T-helper 1 cell treated with Interleukin-12 subunit alpha and Interleukin-12 subunit beta and Interleukin-4 antibody, amounts not matched to agents 30 μg/mL and 1 μg/mL, for 36 hours (primary cell): ENCODE results near the gene DIAPH2.

Experiments used
- H3K27ac Mint-ChIP-seq: one replicate; pipeline ENCODE4 v1.8.0; 2021; ENCODE audit warnings: mild to moderate bottlenecking, mixed read lengths
- H3K27me3 Mint-ChIP-seq: one replicate; pipeline ENCODE4 v1.8.0; 2021; ENCODE audit warnings: low read depth, mixed read lengths
- H3K36me3 Mint-ChIP-seq: one replicate; pipeline ENCODE4 v1.8.0; 2021; ENCODE audit warnings: low read depth, mixed read lengths
- H3K4me1 Mint-ChIP-seq: one replicate; pipeline ENCODE4 v1.8.0; 2021; ENCODE audit warnings: low read depth, mixed read lengths
- H3K4me3 Mint-ChIP-seq: one replicate; pipeline ENCODE4 v1.8.0; 2021; ENCODE audit warnings: mild to moderate bottlenecking, moderate library complexity, mixed read lengths
- H3K9me3 Mint-ChIP-seq: one replicate; pipeline ENCODE4 v1.8.0; 2021; ENCODE audit warnings: mixed read lengths

The DIAPH2 gene

DNA sequence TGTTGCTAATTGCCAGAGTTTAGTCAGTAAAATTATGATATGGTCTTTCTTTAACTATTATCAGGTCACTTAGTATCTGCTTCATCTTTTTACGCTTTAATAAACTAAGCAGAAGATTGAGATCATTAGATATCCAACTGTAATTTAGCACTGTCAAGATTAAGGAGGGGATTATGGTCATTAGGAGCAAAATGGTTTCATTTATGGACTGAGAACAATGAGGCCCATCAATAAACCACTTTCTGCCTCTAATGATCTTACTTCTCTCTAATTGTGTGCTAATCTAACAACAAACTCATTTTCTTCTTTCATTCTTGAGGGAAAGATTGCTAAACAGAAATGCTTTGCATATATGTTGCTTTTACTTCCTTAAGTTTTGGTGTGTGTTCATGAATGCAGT lies 539.5 kb downstream of the DIAPH2 start:
- no peaks in the 10 kb centered on the region for H3K4me1 Mint-ChIP-seq
- H3K36me3 Mint-ChIP-seq: no peaks in the 10 kb centered on the region
- H3K27me3 Mint-ChIP-seq: no peaks in the 10 kb centered on the region
- H3K9me3 Mint-ChIP-seq: no peaks in the 10 kb centered on the region
- H3K27ac Mint-ChIP-seq: no peak overlapping the region
- H3K4me3 Mint-ChIP-seq: no peak overlapping the region

DNA sequence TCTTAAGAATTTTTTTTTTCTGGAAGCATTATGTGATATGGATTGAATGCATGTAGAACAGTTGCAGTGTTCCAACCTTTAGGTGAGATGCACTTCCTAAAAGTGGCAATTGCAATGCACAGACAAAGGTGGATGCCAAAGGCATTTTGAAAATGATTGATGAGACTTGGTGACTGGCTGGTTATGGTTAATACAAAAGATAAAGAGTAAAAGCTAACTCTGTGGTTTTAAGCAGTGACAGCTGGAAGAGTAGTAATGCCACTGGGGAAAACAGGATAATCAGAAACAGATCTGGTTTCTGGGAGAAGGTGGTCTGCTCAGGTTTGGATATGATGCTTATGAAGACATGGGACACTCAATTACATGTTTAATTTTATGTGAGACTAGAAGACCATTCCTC lies 544.7 kb downstream of the DIAPH2 start:
- Mint-ChIP-seq H3K36me3 (no peaks in the 10 kb centered on the region), H3K9me3 (no peaks in the 10 kb centered on the region), H3K4me3 (no peak overlapping the region), H3K4me1 (no peaks in the 10 kb centered on the region), H3K27me3 (no peaks in the 10 kb centered on the region), H3K27ac (no peak overlapping the region)

DNA sequence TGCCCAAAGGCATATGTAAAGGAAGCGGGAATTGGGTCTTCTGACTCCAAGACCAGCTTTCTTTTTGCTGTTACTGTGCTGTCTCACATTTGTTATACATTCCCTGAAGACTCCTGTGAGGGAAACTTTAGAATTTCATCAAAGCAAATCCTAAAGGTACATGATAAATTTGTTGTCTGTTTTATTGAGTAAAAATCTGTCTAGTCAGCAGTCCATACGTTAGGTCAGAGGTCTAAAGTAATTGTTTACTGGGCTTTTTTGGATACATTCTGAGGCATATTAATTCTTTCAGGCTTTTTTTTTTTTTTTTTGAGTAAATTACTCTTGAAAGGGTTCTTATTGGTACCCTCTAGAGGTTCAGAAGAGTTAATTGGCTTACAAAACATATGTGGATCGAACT lies 546.3 kb downstream of the DIAPH2 start:
- H3K27me3 Mint-ChIP-seq: no peaks in the 10 kb centered on the region
- H3K4me1 Mint-ChIP-seq: no peaks in the 10 kb centered on the region

DNA sequence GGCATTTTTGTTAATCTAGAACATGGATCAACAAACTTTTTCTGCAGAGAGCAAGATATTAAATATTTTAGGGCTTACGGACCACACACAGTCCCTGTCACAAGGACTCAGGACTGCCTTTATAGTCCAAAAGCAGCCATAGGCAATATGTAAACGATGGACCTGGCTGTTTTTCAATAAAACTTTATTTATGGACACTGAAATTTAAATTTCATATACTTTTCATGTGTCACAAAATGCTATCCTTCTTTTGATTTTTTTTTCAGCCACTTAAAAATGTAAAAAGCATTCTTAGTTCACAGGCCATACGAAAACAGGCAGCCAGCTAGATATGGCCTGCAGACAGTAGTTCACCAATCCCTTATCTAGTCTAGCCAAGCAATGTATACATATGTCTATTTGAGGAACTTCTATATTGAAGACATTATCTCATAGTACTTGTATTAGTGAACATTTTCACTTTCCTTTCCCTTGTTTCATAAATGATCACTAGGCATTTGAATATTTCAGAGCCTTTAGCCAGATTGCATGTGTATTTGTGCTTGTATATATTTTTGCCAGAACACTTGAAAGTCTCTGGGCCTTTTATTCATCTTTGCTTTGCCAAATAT lies 549.9 kb downstream of the DIAPH2 start:
- no peaks in the 10 kb centered on the region for H3K36me3 Mint-ChIP-seq
- no peaks in the 10 kb centered on the region for H3K4me1 Mint-ChIP-seq
- H3K27ac Mint-ChIP-seq: no peak overlapping the region
- no peaks in the 10 kb centered on the region for H3K27me3 Mint-ChIP-seq
- no peaks in the 10 kb centered on the region for H3K9me3 Mint-ChIP-seq
- no peak overlapping the region for H3K4me3 Mint-ChIP-seq

More for the DNA sequence above, 546.3 kb downstream of the DIAPH2 start:
- no peak overlapping the region for H3K4me3 Mint-ChIP-seq
- H3K9me3 Mint-ChIP-seq: no peaks in the 10 kb centered on the region
- no peaks in the 10 kb centered on the region for H3K36me3 Mint-ChIP-seq
- no peak overlapping the region for H3K27ac Mint-ChIP-seq

DNA sequence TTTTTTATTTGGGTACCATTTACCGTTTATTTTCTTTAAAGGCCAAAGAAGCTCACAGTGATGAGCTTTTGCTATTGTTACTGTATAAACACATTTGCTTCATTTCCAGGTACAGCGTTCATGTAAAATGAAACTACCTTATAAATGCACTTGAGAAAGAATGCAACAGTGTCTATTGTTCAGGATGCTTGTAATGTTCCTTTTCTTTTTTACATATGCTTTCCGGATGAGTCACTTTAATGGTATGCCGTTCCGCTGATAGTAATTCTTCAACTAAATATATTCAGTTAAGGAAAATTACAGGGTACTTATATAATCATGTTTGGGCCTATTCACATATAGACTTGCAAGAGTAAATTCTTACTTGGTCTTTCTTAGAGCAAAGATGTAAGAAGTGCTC lies 554.0 kb downstream of the DIAPH2 start:
- H3K9me3 Mint-ChIP-seq: no peaks in the 10 kb centered on the region
- no peak overlapping the region for H3K27ac Mint-ChIP-seq
- H3K27me3 Mint-ChIP-seq: no peaks in the 10 kb centered on the region
- H3K4me1 Mint-ChIP-seq: no peaks in the 10 kb centered on the region
- H3K36me3 Mint-ChIP-seq: no peaks in the 10 kb centered on the region
- no peak overlapping the region for H3K4me3 Mint-ChIP-seq

DNA sequence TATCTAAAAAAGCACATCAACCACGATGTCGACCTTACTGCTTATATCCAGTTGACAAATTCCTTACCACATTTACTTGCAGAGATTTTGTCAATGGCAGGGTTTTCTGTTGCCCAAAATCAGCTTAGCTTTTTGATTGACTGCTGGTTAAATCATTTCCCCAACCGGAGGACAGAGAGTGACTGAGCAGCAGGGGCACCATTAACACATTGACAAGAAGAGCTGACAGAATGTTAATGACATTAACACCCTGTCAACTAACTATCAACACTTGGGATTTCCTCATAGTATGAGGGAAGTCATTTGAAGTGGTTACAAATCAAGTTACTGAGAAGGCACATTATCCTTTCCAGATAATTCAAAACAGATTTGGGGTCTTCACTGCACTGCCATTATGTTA lies 567.5 kb downstream of the DIAPH2 start:
- Mint-ChIP-seq H3K36me3 (no peaks in the 10 kb centered on the region), H3K27me3 (no peaks in the 10 kb centered on the region), H3K4me3 (no peak overlapping the region)

DNA sequence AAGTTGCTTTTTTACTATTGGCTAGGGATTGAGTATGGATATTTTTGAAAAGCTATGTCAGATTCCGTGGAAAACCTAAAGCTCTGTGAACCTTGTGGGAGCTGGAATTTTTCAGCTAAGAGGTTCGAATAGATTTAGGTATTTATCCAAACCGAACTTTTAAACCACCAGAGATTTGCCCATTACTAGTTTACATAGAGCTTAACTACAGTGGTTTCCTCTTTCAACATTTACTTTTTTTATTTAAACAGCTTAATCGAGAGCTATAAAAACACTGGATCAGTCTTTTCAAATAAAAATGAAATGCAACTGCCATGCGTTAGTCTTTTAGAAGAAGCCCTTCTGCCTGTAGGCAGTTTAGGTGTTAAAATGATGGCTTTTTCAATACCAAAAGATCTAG lies 576.0 kb downstream of the DIAPH2 start:
- Mint-ChIP-seq H3K27ac (no peak overlapping the region), H3K36me3 (no peaks in the 10 kb centered on the region), H3K4me3 (no peak overlapping the region), H3K9me3 (no peaks in the 10 kb centered on the region), H3K27me3 (no peaks in the 10 kb centered on the region), H3K4me1 (no peaks in the 10 kb centered on the region)

More for the DNA sequence above, 567.5 kb downstream of the DIAPH2 start:
- H3K27ac Mint-ChIP-seq: no peak overlapping the region
- H3K9me3 Mint-ChIP-seq: no peaks in the 10 kb centered on the region
- H3K4me1 Mint-ChIP-seq: no peaks in the 10 kb centered on the region

DNA sequence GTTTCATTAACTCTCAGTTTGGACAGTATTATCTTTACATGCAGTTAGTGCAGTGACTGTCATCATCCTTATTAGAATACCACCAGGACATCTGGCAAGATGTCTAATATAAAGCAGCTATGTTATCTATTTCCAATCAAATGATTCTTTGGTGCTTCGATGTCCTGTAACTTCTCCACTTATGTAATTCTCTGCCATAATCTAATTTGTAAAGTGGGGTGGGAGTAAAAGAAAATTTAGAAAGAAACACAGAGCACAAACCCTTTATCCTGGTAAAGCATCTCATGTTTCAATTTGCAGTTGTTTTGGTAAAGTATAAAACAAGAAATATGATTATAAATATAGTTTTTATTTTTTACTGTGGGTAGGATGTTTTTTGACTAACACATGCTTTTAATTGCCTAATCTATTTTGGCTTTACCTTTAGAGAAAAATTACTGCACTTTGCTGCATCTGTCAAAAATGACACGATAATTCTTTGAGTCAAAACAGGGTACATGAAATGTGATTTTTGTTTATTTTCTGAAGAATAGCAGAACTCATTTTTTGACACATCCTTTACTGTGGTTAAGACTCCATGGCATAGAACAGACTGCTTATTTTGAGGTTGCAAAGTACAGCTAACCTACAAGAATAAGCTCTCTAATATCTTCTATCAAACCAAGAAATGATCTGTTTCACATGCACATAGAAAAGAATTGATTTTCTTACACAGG lies 581.9 kb downstream of the DIAPH2 start:
- Mint-ChIP-seq H3K36me3 (no peaks in the 10 kb centered on the region), H3K4me3 (no peak overlapping the region), H3K27ac (no peak overlapping the region), H3K9me3 (no peaks in the 10 kb centered on the region), H3K27me3 (no peaks in the 10 kb centered on the region), H3K4me1 (no peaks in the 10 kb centered on the region)

DNA sequence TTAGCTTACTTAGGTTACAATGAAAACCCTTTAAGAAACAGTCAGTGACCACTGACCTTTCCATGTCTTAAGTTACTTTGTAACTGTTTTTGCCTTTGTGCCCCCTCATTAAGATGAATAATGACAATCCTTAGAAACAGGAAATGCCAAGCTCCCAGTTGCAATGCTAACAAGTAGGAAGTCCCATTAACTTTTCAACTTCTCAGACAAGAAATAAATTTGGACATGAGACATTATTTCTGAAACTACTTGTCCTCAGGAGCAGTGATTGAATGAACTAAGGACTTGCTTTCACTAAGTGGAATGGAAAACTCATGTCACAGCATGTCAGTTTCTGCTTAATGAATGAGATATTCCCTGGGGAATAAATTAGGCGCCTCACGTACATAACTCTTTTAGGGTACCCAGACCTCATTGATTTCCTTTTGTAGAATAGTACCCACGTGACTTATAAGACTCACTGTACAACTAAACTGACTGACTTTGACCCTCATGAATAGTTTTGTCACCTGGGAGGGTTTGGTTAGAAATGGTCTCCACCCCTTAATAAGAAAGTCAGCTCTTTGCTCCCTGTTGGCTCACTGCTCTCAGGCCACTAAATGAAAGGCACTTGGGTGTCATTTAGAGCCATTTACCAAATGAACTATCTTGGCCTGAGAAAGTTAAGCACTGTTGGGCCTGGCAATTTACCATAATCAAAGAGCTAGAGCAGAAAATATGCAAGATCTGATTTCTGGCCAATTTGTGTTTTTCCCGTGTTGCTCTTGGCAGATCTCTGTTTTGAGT lies 582.9 kb downstream of the DIAPH2 start:
- Mint-ChIP-seq H3K4me1 (no peaks in the 10 kb centered on the region), H3K4me3 (no peak overlapping the region), H3K36me3 (no peaks in the 10 kb centered on the region), H3K27me3 (no peaks in the 10 kb centered on the region), H3K9me3 (no peaks in the 10 kb centered on the region), H3K27ac (no peak overlapping the region)

DNA sequence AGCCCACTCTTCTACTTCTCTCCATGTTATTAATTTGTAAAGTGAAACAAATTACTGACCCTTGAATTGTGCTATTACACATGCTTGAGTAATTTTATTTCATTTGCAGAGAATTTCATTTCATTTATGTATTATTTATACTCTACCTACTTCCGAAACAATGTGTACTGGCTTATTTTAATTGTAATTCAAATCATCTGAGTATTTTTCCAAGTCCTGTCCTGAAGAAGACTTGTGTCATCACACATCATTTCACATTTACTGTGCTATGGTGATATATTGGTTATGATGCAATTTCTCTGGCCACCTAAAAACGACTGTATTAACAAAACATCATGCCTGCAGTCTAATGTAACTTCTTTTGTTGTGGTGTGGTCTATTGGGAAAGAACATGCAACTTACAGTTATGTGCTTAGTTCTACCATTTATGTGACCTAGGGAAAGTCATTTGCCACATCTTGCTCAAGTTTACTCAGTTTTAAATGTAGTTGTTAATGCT lies 583.6 kb downstream of the DIAPH2 start:
- Mint-ChIP-seq H3K9me3 (no peaks in the 10 kb centered on the region), H3K36me3 (no peaks in the 10 kb centered on the region), H3K4me3 (no peak overlapping the region), H3K4me1 (no peaks in the 10 kb centered on the region), H3K27ac (no peak overlapping the region), H3K27me3 (no peaks in the 10 kb centered on the region)

DNA sequence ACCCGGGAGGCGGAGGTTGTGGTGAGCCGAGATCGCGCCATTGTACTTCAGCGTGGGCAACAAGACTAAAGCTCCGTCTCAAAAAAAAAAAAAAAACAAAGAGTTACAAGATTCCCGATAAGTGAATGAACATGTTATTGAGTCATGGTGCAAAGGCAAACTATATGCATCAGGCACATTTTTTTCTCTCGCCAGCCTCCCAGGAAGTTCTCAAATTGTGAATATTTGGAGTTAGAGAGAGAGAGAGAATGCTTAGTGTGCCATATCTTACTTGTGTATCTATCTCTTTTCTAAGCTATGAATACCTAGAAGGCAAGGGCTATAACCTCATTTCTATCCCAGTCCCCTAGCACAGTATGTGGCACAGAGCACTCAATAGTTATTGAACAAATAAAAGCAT lies 599.9 kb downstream of the DIAPH2 start:
- Mint-ChIP-seq H3K27ac (no peak overlapping the region), H3K9me3 (no peaks in the 10 kb centered on the region), H3K27me3 (no peaks in the 10 kb centered on the region), H3K4me1 (no peaks in the 10 kb centered on the region), H3K36me3 (no peaks in the 10 kb centered on the region), H3K4me3 (no peak overlapping the region)

DNA sequence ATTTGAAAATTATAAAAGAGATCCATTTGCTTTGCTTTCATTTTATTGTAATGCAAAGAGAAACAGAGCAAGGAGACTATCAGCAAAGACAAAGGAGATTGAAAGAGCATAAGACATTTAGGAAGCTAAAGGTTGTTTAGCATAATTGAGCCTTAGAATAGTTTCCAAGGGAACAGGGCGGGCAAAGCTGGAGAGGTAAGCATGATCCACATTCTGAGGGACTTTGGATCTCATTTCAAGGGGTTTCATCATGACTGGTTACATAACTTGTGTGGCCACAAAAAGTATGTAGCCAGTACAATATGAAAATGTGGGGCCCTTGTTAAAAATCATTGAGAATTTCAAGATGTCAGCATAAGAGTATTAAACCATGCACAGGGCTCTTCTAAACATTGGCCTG lies 605.6 kb downstream of the DIAPH2 start:
- Mint-ChIP-seq H3K27me3 (no peaks in the 10 kb centered on the region), H3K4me3 (no peak overlapping the region), H3K4me1 (no peaks in the 10 kb centered on the region), H3K9me3 (no peaks in the 10 kb centered on the region), H3K36me3 (no peaks in the 10 kb centered on the region), H3K27ac (no peak overlapping the region)

DNA sequence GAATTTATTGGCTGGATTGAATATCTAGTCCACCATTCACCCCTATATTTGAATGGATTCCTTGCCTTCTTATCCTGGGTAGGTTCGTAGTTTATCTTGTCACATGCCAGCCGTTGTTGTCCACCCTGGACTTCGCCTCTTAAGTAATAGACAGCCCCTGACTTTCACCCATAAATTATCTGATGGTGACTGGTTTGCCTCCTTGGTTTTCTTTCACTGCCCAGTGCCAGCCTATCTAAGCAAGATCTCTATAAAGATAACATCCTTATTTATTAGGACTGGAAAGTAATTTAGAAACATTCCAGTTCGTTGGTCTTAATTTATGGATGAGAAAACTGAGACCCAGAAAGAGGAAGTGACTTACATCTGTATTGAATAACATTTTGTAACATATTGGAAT lies 609.4 kb downstream of the DIAPH2 start:
- H3K27me3 Mint-ChIP-seq: no peaks in the 10 kb centered on the region
- H3K4me1 Mint-ChIP-seq: no peaks in the 10 kb centered on the region
- no peaks in the 10 kb centered on the region for H3K36me3 Mint-ChIP-seq
- H3K27ac Mint-ChIP-seq: no peak overlapping the region
- H3K4me3 Mint-ChIP-seq: no peak overlapping the region
- no peaks in the 10 kb centered on the region for H3K9me3 Mint-ChIP-seq

DNA sequence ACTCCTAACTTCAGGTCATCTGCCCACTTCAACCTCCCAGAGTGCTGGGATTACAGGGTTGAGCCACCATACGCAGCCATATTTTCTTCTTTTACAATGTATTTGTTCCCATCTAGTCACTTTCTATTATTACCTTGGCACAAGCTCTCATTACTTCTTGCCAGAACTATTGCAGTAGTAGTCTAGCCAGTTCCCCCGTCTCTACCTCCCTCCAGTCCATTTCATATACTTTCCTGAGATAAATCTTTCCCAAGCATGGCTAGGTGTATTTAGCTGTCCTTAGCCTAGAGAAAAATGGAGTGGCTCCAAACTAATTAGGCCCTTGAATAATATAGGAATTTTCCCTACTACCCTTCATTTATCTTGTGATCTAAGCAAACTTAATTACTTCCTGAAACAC lies 611.3 kb downstream of the DIAPH2 start:
- no peaks in the 10 kb centered on the region for H3K9me3 Mint-ChIP-seq
- no peak overlapping the region for H3K4me3 Mint-ChIP-seq
- H3K36me3 Mint-ChIP-seq: no peaks in the 10 kb centered on the region
- no peak overlapping the region for H3K27ac Mint-ChIP-seq
- no peaks in the 10 kb centered on the region for H3K4me1 Mint-ChIP-seq
- no peaks in the 10 kb centered on the region for H3K27me3 Mint-ChIP-seq
